MCF 10A (cell line): Measurements from ENCODE around the gene MAGT1. TPM values are rescaled to one million over a fixed set of nuclear protein-coding genes. Genes with fewer than 3 reads are reported as not detected.
A peak's percentile ranks its signal among the peaks of the same experiment; 100 is the strongest.
"Not testable (repeated sequence)": the region's sequence is repeated elsewhere in the genome, so short reads cannot be mapped to it uniquely, and the experiment has no call there.

ENCODE experiments used
- BruUV-seq: library from RNA; stranded (reverse); fragments of 400-500 nt; replicated peaks from 2 replicates; lab custom pipeline; 2021; lab: Mats Ljungman, UMichigan
- CTCF ChIA-PET: fragments of 300-600 bp; sonication (Branson Sonifier 250); formaldehyde crosslinking; extraction: SDS; loops from one replicate; lab custom pipeline; 2021; ENCODE audit warnings: antibody characterized with exemption, inconsistent platforms; lab: Yijun Ruan, JAX
- POLR2A ChIA-PET: fragments of 300-600, 350-650 bp; sonication (Branson Sonifier 250); formaldehyde crosslinking; extraction: SDS; loops from one replicate; lab custom pipeline; 2020; ENCODE audit warnings: antibody characterized with exemption, inconsistent platforms; lab: Yijun Ruan, JAX
- DNase-seq: peaks from one replicate; pipeline ENCODE4 v3.0.0-alpha.2; 2018; ENCODE audit not compliant: unreplicated experiment
- H3K27ac Mint-ChIP-seq: one replicate; pipeline ENCODE4 v1.8.0; 2022; ENCODE audit warnings: mild to moderate bottlenecking, low read depth, mixed read lengths; ENCODE audit not compliant: unreplicated experiment
- H3K27me3 Mint-ChIP-seq: one replicate; pipeline ENCODE4 v1.8.0; 2022; ENCODE audit warnings: mixed read lengths; ENCODE audit not compliant: insufficient read depth, unreplicated experiment
- H3K36me3 Mint-ChIP-seq: one replicate; pipeline ENCODE4 v1.8.0; 2022; ENCODE audit warnings: mild to moderate bottlenecking, moderate library complexity, mixed read lengths; ENCODE audit not compliant: insufficient read depth, unreplicated experiment
- H3K4me1 Mint-ChIP-seq: one replicate; pipeline ENCODE4 v1.8.0; 2022; ENCODE audit warnings: mixed read lengths; ENCODE audit not compliant: insufficient read depth, unreplicated experiment
- H3K4me3 Mint-ChIP-seq: one replicate; pipeline ENCODE4 v1.8.0; 2022; ENCODE audit warnings: mild to moderate bottlenecking, moderate library complexity, mixed read lengths; ENCODE audit not compliant: unreplicated experiment
- H3K9me3 Mint-ChIP-seq: one replicate; pipeline ENCODE4 v1.8.0; 2022; ENCODE audit warnings: mixed read lengths; ENCODE audit not compliant: unreplicated experiment
- CTCF ChIP-seq: fragments of 200-600 bp; IDR thresholded peaks from one replicate; pipeline ENCODE4 v1.8.0; 2022; ENCODE audit warnings: antibody characterized with exemption, mild to moderate bottlenecking; ENCODE audit not compliant: unreplicated experiment
- intact Hi-C: fragments of 100-400 bp; cut with micrococcal nuclease; formaldehyde crosslinking; loops from 2 replicates; pipeline ENCODE4 v1.14.1; 2022
- total RNA-seq: library from RNA; stranded (reverse); gene quantifications from 2 replicates; pipeline ENCODE4 v1.2.3, GENCODE V29; 2022

The MAGT1 gene
- total RNA-seq, 1 experiment from 2014 or later, result 50.3 TPM

- DNase-seq, result no peak
- intact Hi-C loops, result no loop called here
- CTCF ChIA-PET, result interaction anchor here (1.0 to 1.3 kb wide), 2 partner anchors 25 kb away, joined by 3 read pairs; partner anchors contain the start of gene COX7B
- Mint-ChIP-seq H3K4me1 (no peaks in the 10 kb centered on the region), H3K36me3 (no peaks in the 10 kb centered on the region), H3K4me3 (no peak overlapping the region), H3K27me3 (no peaks in the 10 kb centered on the region), H3K9me3 (peaks cover 13% of the 10 kb centered on the region), H3K27ac (no peak overlapping the region)
- POLR2A ChIA-PET, result interaction anchor here (0.6 kb wide), 1 partner anchor 43 kb away, joined by 3 read pairs; no protein-coding TSS in a partner anchor
- no TSS peak for BruUV-seq
- no peak for TF ChIP-seq CTCF
Observed at GRCh38 chrX:77924320-77924859, 29.2 kb upstream of the MAGT1 start.

- intact Hi-C loops, result no loop called here
- DNase-seq, result no peak
- H3K9me3 Mint-ChIP-seq, result peaks cover 6% of the 10 kb centered on the region
- POLR2A ChIA-PET, result no interaction called here
- no peaks in the 10 kb centered on the region for H3K36me3 Mint-ChIP-seq
- CTCF ChIA-PET, result no interaction called here
- no peaks in the 10 kb centered on the region for H3K27me3 Mint-ChIP-seq
- TF ChIP-seq CTCF, result no peak
- H3K4me1 Mint-ChIP-seq, result no peaks in the 10 kb centered on the region
- no TSS peak for BruUV-seq
- H3K27ac Mint-ChIP-seq, result no peak overlapping the region
- no peak overlapping the region for H3K4me3 Mint-ChIP-seq
Observed at GRCh38 chrX:77922787-77923186, 27.6 kb upstream of the MAGT1 start.

- CTCF ChIA-PET, H3K27ac Mint-ChIP-seq, BruUV-seq, DNase-seq, H3K36me3 Mint-ChIP-seq, H3K4me1 Mint-ChIP-seq, H3K27me3 Mint-ChIP-seq, H3K4me3 Mint-ChIP-seq, intact Hi-C loops, H3K9me3 Mint-ChIP-seq, POLR2A ChIA-PET: not testable (repeated sequence)
Observed at GRCh38 chrX:77919370-77919769, 24.1 kb upstream of the MAGT1 start.

GRCh38 chrX:77918568-77918967 is 23.3 kb upstream of the MAGT1 start:
- BruUV-seq, result no TSS peak
- H3K27ac Mint-ChIP-seq, result no peak overlapping the region
- no peak for TF ChIP-seq CTCF
- H3K9me3 Mint-ChIP-seq, result peaks cover 6% of the 10 kb centered on the region
- POLR2A ChIA-PET, result interaction anchor here (0.7 kb wide), 1 partner anchor 20 kb away, joined by 4 read pairs; the partner anchor contains the start of gene COX7B
- H3K4me1 Mint-ChIP-seq, result no peaks in the 10 kb centered on the region
- H3K4me3 Mint-ChIP-seq, result no peak overlapping the region
- CTCF ChIA-PET, result interaction anchor here (1.2 kb wide), 1 partner anchor 20 kb away, joined by 3 read pairs; the partner anchor contains the start of gene COX7B
- intact Hi-C loops, result no loop called here
- no peaks in the 10 kb centered on the region for H3K36me3 Mint-ChIP-seq
- peak; percentile 26 for DNase-seq
- H3K27me3 Mint-ChIP-seq, result no peaks in the 10 kb centered on the region
